PC-9 (cell line): ENCODE measurements around the gene LYSMD2.

ENCODE experiments used
- EZH2 ChIP-seq: fragments of 200-600 bp; sonication (generic); IDR thresholded peaks from 2 replicates; pipeline ENCODE4 v1.8.0; 2017; ENCODE audit warnings: antibody characterized with exemption, low read depth
- TF ChIP-seq, protein P1 (sequence below): fragments of 200-600 bp; sonication (generic); conservative IDR thresholded peaks from 2 replicates; pipeline ENCODE4 v1.6.1; 2017; ENCODE audit warnings: mixed run types, antibody characterized with exemption, mild to moderate bottlenecking, moderate library complexity

DNA sequence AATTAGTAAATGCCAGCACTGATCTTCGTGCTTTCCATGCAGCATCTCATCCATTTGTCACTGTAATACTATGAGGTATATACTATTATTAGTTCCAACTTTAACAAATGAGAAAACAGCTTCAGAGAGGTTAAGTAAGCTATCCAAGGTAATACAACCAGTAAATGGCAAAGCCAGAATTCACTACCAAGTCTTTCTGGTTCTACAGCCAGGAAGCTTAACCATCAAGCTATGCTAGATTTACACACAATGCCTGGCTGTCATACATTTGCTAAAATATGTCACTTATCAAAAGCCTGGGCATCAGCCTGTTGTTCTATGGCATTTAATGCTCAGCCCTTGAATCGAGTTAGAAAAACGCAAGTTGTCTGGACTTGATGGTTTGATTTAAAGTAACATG lies 46.5 kb upstream of the LYSMD2 start:
- TF ChIP-seq, protein P1, sequence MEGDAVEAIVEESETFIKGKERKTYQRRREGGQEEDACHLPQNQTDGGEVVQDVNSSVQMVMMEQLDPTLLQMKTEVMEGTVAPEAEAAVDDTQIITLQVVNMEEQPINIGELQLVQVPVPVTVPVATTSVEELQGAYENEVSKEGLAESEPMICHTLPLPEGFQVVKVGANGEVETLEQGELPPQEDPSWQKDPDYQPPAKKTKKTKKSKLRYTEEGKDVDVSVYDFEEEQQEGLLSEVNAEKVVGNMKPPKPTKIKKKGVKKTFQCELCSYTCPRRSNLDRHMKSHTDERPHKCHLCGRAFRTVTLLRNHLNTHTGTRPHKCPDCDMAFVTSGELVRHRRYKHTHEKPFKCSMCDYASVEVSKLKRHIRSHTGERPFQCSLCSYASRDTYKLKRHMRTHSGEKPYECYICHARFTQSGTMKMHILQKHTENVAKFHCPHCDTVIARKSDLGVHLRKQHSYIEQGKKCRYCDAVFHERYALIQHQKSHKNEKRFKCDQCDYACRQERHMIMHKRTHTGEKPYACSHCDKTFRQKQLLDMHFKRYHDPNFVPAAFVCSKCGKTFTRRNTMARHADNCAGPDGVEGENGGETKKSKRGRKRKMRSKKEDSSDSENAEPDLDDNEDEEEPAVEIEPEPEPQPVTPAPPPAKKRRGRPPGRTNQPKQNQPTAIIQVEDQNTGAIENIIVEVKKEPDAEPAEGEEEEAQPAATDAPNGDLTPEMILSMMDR = no peak
- no peak for TF ChIP-seq EZH2
